HG02973 (cell line): ENCODE data around the gene BCL11B.
A peak's percentile ranks its signal among the peaks of the same experiment; 100 is the strongest.

Experiments
- ATAC-seq: cut with Tn5 transposase; IDR thresholded peaks from one replicate; pipeline ENCODE4 v1.9.1; 2021; ENCODE audit warnings: moderate library complexity; ENCODE audit not compliant: unreplicated experiment

Gene BCL11B

DNA sequence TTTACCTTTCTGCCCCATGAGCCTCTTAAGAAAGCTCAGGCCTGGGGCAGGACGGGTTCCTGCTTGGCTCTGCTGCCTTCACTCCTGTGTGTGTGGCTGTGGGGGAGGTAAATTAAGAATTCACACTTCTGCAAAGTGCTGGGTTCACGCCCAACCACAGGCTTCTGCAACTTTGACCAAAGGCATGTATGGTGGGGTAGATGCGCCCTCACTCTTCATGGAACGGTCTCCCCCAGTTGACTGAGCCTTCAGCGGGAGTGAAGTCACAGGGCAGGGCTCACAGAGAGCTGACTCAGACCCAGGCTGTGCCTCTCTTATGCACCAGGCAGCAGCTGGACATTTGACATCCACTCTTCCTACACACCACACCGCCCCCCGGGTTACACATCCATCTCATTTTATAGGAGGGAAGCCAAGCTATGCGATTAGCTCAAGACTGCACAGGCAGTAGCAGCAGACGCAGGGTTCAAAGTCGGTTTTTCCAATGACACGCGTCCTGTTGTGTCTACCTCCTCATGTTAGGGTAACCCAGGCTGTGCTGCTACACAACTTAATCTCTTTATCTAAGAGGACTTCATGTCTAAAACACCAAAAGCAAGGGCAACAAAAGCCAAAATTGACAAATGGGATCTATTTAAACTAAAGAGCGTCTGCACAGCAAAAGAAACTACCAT, 15.4 kb upstream of the BCL11B start:
- peak; percentile 68 for ATAC-seq

DNA sequence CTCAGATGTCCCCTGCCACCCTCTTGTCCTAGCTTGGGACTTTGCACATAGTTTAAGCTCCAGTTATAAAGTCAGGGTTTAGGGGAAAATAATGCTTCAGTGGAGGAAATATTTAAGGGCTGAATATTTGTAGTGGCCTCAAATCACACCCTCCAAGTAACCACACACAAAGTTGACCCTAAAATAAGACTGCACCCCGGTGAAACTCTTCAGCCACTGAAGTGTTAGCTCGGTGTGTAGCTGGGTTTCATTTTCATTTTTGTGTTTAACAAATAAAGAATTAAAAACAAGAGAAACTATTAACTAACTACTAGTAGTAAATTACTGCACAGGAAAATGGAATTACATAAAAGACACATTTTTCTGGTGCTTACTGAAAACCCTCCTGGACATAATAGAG, 14.8 kb upstream of the BCL11B start:
- peak; percentile 43 for ATAC-seq

DNA sequence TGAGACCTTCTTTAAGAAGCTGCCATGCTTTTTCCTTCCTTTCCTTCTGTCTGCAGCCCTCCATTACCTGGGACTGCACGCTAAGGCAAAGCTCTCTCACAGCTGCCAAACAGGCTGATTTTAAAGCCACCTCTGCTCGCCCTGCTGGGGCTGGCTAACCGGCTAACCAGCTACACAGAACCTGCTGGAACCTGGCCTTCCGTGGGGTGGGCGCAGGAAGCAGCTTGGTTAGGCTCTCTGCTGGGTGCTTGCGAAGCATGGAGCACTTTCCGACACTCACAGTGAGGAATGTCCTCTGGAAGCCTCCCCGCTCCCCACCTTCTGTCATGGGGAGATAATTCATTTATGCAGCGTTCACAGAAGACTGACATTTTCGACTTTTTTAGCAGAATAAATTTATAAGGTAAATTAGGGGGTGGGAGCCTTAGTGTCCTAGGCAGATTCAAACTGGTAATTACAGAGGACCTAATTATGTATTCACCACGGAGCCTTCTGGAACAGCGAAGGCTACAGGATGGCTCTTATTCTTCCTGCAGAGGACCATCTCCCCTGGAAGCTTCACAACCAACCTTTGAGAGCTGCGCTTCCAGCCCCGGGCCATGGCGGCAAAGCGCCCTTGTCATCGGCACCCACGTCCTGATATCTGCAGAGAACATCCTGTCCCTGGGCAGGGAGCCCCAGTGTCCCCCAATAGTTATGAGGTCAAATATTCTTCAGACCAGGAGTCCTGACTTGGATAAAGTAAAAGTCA, 12.4 kb upstream of the BCL11B start:
- ATAC-seq, result no peak

DNA sequence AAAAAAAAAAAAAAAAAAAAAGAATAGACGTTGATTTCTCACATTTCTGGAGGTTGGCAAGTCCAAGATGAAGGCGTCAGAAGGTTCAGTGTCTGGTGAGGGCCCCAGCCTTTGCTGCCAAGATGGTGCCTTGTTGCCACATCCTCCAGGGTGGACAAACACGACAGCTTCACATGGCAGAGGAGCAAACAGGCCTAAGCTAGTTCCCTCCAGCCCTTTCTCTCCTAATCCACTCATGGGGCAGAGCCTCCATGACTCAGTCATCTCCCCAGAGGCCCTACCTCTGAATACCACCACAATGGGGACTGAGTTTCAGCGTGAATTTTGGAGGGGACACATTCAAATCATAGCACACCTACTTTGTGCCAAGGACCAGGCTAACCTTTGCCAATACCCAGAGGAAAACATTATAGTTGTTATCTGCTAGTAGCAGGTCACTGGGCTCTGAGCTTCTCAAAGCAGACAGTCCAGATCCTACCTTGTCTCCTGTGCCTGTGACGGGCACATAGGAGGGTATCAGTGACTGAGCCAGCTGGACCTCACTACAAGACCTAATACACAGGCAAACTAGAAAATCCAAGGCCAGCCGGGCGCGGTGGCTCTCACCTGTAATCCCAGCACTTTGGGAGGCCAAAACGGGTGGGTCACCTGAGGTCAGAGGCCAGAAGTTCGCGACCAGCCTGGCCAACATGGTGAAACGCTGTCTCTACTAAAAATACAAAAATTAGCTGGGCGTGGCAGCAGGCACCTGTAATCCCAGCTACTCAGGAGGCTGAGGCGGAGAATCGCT, 10.5 kb upstream of the BCL11B start:
- no peak for ATAC-seq

DNA sequence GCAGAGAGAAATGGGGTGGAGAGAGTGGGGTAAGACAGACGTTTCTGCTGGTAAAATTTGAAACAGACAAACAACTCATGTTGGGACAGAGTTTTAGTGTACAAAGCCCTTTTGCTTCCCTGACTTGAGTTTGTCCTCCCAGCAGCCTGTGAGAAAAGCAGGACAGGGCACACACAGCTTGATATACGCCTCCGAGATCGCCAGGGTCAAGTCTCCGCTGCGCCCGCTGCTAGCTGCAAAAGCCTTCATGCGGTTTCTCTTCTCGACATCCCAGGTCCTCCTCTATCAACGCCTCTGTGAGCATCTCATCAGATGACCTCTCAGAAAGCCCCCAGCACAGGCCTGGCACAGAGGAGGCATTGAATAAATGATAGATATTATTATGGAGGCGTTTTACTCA, 9.4 kb upstream of the BCL11B start:
- no peak for ATAC-seq

DNA sequence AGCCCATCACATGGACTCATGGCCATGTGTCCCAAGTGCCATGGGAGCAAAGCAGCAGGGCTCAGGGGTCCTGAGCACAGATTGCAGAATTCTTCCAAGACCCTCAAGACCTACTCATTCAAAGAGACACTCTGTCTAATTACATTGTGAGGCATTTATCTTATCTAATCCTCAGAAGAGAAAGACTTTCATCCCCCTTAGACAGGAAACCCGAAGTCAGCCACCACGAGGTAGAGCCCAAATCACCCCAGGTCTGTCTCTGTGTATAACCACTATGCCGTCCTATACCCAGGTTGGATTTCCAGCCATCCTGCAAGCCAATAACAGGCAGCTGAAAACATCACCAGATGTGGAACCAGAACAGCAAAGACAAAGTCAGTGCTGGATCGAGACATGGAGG, 8.9 kb upstream of the BCL11B start:
- no peak for ATAC-seq

DNA sequence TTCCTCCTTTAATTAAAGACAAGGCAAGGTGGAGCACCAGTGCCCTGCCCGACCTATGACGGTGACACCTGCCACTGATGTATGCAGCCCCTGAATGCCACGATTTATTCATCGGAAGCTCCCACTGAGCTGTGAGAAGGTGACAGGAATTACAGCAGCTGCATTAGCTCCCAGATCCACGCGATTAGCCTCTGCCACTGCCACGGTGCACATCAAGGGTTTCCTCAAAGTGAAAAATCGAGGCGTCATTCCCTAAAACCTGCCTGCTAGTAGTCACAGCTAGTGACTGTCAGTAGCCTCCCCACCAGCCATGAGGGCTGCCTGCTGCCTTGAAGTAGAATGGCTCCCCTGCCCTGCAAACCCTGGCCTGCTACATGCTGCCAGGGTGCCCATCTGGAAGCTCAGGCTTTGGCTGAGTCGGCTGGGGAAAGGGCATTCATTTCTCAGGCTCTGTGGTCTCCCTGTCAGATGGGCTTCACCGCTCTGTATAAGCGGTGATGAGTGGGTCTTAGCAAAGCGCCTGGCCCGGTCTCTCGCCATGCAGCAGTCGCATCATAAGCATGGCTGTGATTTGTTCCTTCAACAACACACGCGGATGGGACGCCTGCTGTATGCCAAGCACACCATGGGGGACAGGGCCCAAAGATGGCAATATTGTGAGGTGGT, 8.2 kb upstream of the BCL11B start:
- ATAC-seq, result no peak

DNA sequence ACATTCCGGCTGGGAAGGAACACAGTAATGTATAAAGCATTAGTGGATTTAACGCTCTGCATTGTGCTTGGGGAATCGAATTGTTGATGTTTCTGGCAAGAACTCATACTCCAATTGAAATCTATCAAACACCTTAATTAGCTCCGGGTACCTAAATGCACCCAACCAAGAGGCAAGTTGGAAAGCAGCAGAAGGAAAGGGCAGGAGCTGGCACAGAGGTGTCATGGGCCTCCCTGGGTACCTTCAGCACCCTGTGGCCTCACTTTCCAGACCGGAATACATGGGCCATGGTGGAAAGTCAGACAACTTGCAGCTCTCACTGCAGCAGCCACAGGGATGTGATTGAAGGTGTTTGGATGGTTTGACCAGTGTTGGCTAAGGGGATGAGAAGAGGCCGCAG, 6.8 kb upstream of the BCL11B start:
- ATAC-seq, result no peak

DNA sequence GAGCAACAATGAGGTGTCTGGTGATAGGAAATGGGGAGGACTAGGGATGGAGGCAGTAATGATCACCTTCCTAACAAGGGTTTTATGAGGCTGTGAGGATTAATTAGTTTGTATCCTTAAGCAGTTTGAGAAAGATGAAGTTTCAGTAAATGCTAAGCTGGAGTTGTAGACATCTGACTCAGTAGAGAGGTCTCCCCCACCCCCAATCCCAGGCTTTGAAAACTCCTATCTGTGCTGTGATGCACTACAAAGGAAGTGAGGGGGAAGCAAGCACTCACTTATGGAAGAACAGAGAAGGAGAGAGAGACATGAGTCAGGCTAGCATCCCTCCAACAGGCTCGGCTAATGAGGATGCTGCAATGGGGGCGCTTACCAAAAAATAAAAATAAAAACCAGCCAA, 5.5 kb upstream of the BCL11B start:
- ATAC-seq, result no peak

DNA sequence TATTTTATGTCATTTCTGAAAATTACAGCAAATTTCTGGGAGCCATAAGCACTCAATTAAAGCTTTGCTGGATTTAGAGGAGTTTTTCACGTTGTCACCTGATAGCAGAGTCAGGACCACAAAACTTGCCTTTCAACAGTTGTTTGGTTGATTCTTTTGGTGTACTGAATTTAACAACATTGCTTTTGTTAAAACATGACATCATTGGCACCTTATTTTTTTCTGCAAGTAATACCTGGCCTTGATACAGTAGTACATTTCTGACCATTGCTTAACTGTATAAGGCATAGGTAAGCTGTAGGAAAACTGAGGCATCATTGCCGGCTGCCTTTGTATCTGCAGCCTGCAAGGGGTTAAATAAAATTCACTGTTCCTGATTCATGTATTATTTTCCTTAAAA, 4.5 kb upstream of the BCL11B start:
- no peak for ATAC-seq

DNA sequence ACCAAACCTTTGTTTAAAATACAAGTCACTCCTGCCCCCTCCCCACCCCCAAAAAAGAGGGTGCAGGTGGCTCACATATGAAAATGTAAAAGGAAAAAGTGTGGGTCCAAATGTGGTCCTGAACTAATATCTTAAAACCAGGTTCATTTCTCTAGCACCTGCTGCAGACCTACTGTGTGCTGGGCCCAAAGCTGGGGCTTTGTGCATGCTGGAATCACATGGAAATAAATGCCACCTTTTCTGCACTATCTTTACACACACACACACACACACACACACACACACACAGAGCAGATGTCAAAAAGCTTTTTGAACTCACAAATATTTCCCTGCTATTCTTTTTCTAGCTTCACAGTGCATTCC, 3.2 kb upstream of the BCL11B start:
- no peak for ATAC-seq

DNA sequence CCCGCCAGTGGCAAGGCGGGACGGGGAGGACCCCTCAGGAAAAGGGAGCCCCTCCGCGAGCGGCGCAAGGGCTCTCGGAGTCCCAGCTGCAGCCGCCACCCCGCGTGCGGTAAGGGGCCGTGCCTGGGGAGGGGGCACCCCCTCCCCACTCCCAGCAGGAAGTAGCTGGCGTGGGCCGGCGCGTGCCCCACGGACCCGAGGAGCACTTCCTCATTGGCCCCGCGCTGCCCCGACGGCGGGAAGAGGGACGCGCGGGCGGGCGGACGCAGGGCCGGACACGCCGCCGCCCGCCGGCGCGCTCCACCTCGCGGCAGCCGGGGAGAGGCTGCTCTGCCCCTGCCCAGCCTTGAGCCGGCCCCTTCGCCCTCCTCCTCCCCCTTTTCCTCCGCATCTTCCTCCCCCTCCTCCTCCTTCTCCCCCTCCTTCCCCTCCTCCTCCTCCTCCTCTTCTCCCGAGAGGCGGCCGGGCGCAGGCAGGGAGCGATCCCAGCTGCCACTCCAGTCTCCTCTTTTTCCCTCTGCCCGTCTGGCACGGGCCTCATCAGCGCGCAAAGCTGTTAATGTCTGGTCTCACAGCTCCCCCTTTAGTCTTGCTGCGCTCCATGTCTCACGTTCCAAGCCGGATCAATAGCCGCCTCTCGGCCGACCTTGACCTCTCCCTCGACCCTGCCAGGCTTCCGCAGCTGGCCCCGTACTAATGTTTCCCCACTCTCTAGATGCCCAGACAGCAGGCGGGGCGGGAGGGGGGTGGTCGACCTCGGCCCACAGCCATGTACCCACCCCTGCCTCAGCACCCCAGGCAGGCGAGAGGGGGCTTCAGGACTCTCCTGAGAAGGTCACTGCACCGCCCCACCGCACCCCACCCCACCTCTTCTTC, 2.6 kb upstream of the BCL11B start:
- peak; percentile 28 for ATAC-seq

DNA sequence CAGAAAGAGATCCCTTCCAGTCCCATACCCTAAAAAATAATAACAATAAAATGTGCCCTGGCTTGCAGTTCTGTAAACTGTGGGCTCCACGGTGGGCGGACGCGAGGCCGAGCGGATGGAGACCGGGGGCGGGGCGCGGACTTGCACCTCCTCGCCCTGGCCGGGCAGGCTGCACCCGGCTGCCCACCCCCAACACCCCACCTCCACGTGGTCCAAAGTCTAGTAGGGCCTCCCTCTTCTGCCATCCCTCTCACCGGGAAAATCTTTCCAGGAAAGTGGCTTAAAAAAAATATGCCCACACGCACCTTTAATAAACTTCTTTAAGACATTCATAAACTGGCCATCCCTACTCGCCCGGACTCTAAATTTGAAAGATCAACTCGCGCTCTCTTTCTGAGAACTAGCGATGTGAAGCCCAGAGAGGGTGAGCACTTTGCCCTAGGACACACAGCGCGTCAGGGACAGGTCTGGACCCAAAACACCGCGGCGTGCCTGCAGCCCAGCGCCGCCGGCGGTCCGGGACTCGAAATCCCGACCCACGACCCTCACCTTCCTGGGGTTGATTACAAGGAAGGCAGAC, 1.9 kb upstream of the BCL11B start:
- ATAC-seq, result no peak

DNA sequence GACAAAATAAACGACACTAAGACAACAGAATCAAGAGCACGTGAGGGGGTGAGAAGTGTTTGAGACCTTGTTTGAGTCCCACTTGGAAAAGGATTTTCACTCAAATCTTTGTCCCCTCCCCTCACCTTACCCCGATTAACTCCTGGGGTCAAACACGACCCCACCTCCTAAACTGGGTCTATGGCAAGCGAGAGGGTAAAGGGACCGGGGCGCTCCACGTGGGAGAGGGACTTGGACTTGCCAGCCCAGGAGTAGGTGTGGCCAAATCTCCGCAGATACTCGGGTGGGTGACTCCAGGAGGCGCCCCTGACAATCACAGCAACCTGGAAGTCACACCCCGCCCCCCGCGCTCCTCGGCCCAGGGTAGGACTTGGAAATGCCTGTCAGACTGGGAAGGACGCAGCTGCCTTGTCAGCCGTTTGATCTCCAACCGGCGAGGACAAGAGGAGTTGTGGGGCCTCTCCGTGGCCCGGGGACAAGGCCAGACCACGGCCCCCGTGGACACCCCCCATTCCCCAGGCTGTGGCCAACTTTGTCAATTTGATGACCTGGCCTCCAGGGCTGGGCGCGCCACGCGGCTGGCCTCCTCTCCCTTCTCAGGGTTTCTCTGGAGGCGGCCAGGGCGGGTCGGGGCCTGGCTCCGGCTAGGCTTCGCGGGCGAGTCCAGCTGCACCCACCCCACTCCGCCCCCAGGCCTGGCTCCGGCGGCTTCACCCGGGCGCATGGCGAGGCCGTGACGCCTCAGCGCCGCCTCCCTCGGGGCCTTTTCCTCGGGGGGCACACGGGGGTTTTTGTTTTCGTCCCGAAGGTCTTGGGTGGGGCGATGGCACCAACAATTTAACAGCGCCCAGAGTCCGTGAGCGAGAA, 1.1 kb upstream of the BCL11B start:
- ATAC-seq, result no peak

DNA sequence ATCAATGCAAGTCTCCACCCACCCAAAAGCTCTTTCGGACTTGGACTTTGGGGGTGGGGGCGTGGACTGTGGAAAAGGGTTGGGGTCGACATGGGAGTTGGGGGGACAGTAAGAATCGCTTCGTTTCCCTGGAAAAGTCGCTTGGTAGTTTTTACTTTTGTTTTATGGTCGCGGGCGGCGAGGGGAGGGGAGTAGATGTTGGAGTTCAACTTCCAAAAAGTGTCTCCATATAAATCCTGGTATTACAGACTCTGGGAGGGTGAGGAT, 568 bp upstream of the BCL11B start:
- no peak for ATAC-seq

DNA sequence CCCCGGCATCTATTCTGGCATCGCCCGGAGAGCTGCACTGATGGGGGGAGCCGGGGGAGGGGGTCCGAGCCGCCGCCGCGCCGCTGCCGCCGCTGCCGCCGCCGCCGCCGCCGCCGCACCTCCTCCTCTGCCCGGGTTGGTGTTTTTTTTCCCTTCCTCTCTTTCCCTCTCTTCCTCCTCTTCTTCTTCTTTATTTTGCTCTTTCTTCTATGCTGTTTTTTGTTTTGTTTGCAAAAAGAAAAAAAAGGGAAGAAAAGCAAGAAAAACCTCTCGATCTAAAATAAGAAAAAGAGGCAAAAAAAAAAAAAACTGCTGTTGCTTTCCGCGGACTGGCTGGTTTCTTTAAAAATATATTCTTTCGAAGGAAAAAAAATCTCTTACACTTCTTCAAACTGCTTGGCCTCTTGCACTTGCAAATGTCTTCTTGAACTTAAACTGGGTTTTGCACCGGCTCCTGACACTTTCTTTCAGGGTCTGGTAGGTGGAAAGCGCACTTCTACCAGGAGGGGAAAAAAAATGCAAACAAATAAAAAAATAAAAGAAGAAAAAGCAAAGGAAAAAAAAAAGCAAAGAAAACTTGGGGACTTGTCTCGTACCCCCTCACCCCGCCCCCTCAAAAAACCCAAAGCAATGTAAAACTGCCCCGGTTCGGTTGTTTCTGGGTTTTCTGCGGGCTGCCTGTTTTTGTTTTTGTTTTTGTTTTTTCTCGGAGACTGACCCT, 616 bp downstream of the BCL11B start:
- ATAC-seq, result no peak

DNA sequence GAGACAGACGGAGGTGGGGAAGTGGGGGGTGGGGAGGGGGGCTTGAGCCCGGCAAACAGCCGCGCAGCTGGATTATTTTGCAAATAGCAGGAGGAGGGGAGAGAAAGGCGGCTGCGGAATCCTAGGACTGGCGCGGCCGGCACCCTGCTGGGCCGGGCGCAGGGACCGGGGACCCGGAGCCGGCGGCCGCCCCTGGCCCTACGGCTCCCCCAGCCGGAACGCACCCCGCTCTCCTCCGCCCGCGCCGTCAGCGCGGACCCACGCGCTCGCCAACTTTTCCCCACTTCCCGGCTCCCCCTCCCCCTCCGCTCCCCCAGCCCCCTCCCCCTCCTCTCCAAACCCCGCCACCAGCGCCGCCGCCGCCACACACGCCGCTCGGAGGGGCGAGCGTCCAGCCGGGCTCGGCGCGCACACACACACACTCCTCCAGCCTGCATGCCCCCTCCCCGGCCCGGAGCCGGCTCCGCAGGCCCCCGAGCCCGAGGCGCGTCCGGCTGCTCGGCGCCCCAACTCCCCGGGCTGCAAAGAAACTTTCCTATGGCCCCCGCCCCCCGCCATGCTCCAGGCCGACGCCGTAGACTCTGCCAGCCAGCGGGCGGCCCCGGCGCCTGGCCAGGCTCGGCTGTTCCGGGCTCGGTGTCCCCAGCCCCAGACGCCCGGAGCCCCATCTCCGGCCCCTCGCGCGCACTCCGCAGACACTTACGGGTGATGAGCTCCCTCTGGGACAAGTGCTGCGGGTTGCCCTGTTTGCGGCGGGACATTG, 1.4 kb downstream of the BCL11B start:
- no peak for ATAC-seq
